HUES6 (cell line): Measurements from ENCODE around the gene STAT1.

Experiments
- H3K27ac ChIP-seq: 2 replicates; pipeline ENCODE4 v1.7.0; 2013; ENCODE audit warnings: low read depth, mild to moderate bottlenecking, low read length, inconsistent platforms
- H3K27me3 ChIP-seq: 2 replicates; pipeline ENCODE4 v1.6.1; 2013; ENCODE audit warnings: low read length; ENCODE audit not compliant: control insufficient read depth, insufficient read depth
- H3K36me3 ChIP-seq: 2 replicates; pipeline ENCODE4 v1.6.1; 2013; ENCODE audit warnings: low read length; ENCODE audit not compliant: control insufficient read depth, insufficient read depth
- H3K4me1 ChIP-seq: 2 replicates; pipeline ENCODE4 v1.6.1; 2013; ENCODE audit warnings: low read length; ENCODE audit not compliant: control insufficient read depth, insufficient read depth
- H3K4me3 ChIP-seq: 2 replicates; pipeline ENCODE4 v1.5.1; 2013; ENCODE audit warnings: low read depth, low read length
- H3K9ac ChIP-seq: one replicate; pipeline ENCODE4 v1.6.1; 2013; ENCODE audit warnings: mild to moderate bottlenecking, low read length
- H3K9me3 ChIP-seq: 2 replicates; pipeline ENCODE4 v1.6.1; 2013; ENCODE audit warnings: low read depth, low read length; ENCODE audit not compliant: control insufficient read depth, insufficient read depth

Gene STAT1

GRCh38 chr2:190947711-190948251 lies 66.2 kb downstream of the STAT1 start:
- Histone ChIP-seq H3K4me1 (peaks cover 6% of the 10 kb centered on the region), H3K4me3 (no peak overlapping the region), H3K9me3 (no peaks in the 10 kb centered on the region), H3K27me3 (no peaks in the 10 kb centered on the region), H3K9ac (no peak overlapping the region), H3K36me3 (no peaks in the 10 kb centered on the region), H3K27ac (no peak overlapping the region)

- H3K27ac ChIP-seq, result no peak overlapping the region
- H3K36me3 ChIP-seq, result no peaks in the 10 kb centered on the region
- no peak overlapping the region for H3K4me3 ChIP-seq
- no peaks in the 10 kb centered on the region for H3K27me3 ChIP-seq
- H3K4me1 ChIP-seq, result peaks cover 6% of the 10 kb centered on the region
- no peak overlapping the region for H3K9ac ChIP-seq
- H3K9me3 ChIP-seq, result no peaks in the 10 kb centered on the region
Observed at GRCh38 chr2:190947141-190947540, 66.8 kb downstream of the STAT1 start.

GRCh38 chr2:190943706-190944105 lies 70.3 kb downstream of the STAT1 start:
- no peak overlapping the region for H3K4me3 ChIP-seq
- no peaks in the 10 kb centered on the region for H3K27me3 ChIP-seq
- no peak overlapping the region for H3K27ac ChIP-seq
- H3K9me3 ChIP-seq, result no peaks in the 10 kb centered on the region
- H3K9ac ChIP-seq, result no peak overlapping the region
- H3K36me3 ChIP-seq, result no peaks in the 10 kb centered on the region
- H3K4me1 ChIP-seq, result peaks cover 8% of the 10 kb centered on the region

- no peak overlapping the region for H3K4me3 ChIP-seq
- no peak overlapping the region for H3K9ac ChIP-seq
- no peaks in the 10 kb centered on the region for H3K36me3 ChIP-seq
- H3K4me1 ChIP-seq, result peaks cover 8% of the 10 kb centered on the region
- H3K27ac ChIP-seq, result no peak overlapping the region
- H3K27me3 ChIP-seq, result no peaks in the 10 kb centered on the region
- H3K9me3 ChIP-seq, result no peaks in the 10 kb centered on the region
Observed at GRCh38 chr2:190942697-190943096, 71.3 kb downstream of the STAT1 start.

DNA sequence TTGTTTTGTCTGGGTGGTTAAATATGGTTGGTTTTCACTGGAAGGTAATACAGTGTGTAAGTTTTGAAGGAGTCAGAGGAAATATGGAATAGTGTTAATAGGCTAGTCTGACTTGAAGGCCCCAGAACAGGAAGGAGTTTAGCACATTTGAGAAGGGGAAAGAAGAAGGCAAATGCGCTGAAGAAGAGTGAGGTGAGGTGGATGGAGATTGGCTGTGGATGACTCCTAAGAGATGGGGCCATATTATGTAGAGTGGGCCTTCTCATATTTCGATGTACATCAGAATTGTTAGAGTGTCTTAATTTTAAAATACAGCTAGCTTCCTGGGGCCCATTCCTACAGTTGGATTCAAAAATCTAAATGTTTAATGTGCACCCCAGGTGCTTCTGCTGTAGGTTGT lies 72.4 kb downstream of the STAT1 start:
- H3K9me3 ChIP-seq, result no peaks in the 10 kb centered on the region
- H3K27me3 ChIP-seq, result no peaks in the 10 kb centered on the region
- no peak overlapping the region for H3K4me3 ChIP-seq
- H3K36me3 ChIP-seq, result peaks cover 4% of the 10 kb centered on the region
- H3K27ac ChIP-seq, result no peak overlapping the region
- no peak overlapping the region for H3K9ac ChIP-seq
- peaks cover 10% of the 10 kb centered on the region; the same call in 1 of the 2 replicates for H3K4me1 ChIP-seq

GRCh38 chr2:190940454-190940853 lies 73.5 kb downstream of the STAT1 start:
- Histone ChIP-seq H3K9ac (no peak overlapping the region), H3K4me3 (no peak overlapping the region), H3K4me1 (peaks cover 21% of the 10 kb centered on the region), H3K27ac (no peak overlapping the region), H3K36me3 (peaks cover 4% of the 10 kb centered on the region), H3K27me3 (no peaks in the 10 kb centered on the region), H3K9me3 (no peaks in the 10 kb centered on the region)

DNA sequence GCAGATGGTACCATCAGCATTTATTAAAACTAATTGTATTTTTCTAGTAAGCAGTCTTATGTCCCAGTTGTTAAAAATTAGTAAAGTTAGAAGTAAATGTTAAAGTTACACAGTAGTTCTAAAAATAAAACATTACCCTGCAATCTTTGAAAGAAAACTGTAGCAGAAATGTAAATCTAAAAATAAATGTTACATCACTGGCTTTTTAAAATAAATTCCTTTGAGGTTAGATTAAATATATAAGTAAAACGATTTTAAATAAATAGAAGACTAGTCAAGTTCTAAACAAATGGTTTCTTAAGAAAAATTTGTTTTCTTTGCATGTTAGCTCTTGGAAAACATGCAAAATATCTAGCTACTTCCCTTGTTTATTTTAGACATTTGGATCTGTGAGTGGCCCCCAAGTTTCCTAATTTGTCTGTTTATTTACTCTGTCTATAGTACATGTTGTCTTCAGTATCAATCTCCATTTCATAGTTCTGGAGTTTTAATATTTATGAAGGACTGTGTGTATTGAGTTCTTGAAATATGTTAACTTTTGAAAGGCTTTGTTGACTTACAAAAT lies 75.1 kb downstream of the STAT1 start:
- Histone ChIP-seq H3K27me3 (no peaks in the 10 kb centered on the region), H3K36me3 (peaks cover 4% of the 10 kb centered on the region), H3K27ac (no peak overlapping the region), H3K4me1 (peaks cover 37% of the 10 kb centered on the region), H3K9me3 (no peaks in the 10 kb centered on the region), H3K9ac (no peak overlapping the region), H3K4me3 (no peak overlapping the region)

DNA sequence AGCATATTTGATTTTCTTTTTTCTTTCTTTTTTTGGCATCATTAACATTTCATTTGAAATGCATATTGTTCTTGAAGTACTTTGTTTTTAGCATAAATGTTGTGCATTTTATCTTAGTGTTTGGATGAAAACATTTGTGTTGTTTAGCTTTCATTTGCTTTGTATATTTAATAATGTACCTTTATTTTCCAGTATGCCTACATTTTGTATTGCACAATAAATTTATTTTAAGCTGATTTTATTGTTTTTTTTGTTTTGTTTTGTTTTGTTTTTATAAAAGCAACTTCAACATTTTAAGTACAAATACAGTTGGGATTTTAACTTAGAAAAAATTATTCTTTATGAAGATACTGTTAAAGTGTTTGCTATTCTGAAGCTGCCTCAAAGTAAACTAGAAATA lies 78.9 kb downstream of the STAT1 start:
- H3K27me3 ChIP-seq, result no peaks in the 10 kb centered on the region
- H3K9me3 ChIP-seq, result no peaks in the 10 kb centered on the region
- H3K36me3 ChIP-seq, result peaks cover 23% of the 10 kb centered on the region
- H3K4me1 ChIP-seq, result peaks cover 46% of the 10 kb centered on the region
- no peak overlapping the region for H3K9ac ChIP-seq
- H3K4me3 ChIP-seq, result no peak overlapping the region
- H3K27ac ChIP-seq, result peak overlapping the region; percentile 46; the same call in 1 of the 2 replicates

GRCh38 chr2:190933361-190933760 lies 80.6 kb downstream of the STAT1 start:
- H3K9ac ChIP-seq, result no peak overlapping the region
- no peak overlapping the region for H3K27ac ChIP-seq
- H3K9me3 ChIP-seq, result no peaks in the 10 kb centered on the region
- H3K4me1 ChIP-seq, result peaks cover 41% of the 10 kb centered on the region
- H3K27me3 ChIP-seq, result no peaks in the 10 kb centered on the region
- peaks cover 35% of the 10 kb centered on the region for H3K36me3 ChIP-seq
- H3K4me3 ChIP-seq, result no peak overlapping the region

DNA sequence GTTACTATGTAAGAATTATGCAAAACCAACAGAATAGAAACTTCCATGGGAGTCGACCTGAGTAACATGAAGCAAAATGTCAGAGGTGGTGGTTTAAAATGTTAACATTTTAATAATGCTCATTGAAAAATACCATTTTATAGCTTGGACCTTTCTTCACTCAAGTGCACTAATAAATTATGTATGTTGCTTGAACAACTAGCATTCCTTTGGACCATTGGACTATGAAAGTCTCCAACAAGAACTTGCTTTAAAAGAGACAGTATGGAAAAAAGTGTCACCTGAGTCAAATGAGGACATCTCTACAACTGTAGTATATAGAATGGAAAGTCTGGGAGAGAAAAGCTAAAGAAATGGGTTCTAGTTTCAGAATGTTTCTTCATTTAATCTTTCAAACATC lies 81.5 kb downstream of the STAT1 start:
- Histone ChIP-seq H3K9ac (no peak overlapping the region), H3K9me3 (no peaks in the 10 kb centered on the region), H3K36me3 (peaks cover 40% of the 10 kb centered on the region), H3K4me1 (peaks cover 41% of the 10 kb centered on the region), H3K4me3 (no peak overlapping the region), H3K27ac (no peak overlapping the region), H3K27me3 (no peaks in the 10 kb centered on the region)

GRCh38 chr2:190930411-190930810 lies 83.6 kb downstream of the STAT1 start:
- Histone ChIP-seq H3K4me3 (no peak overlapping the region), H3K27ac (no peak overlapping the region), H3K9ac (no peak overlapping the region), H3K36me3 (peaks cover 57% of the 10 kb centered on the region), H3K4me1 (peaks cover 24% of the 10 kb centered on the region), H3K27me3 (no peaks in the 10 kb centered on the region), H3K9me3 (no peaks in the 10 kb centered on the region)
